Astrocyte (in vitro differentiated cells and primary cell): ENCODE data around the gene CHSY1.

Source experiments
- CTCF ChIP-seq: IDR thresholded peaks from 2 replicates; pipeline ENCODE4 v1.5.1; 2011; ENCODE audit warnings: low read depth, mild to moderate bottlenecking, inconsistent platforms, low read length, moderate library complexity; ENCODE audit not compliant: insufficient read depth
- EZH2 ChIP-seq: IDR thresholded peaks from 2 replicates; pipeline ENCODE4 v1.6.1; 2012; ENCODE audit warnings: mild to moderate bottlenecking, low read length, inconsistent platforms; ENCODE audit not compliant: insufficient read depth

GRCh38 chr15:101275018-101275417 is 23.2 kb upstream of the CHSY1 start:
- TF ChIP-seq CTCF (no peak), EZH2 (no peak)
